EH (cell line): Measurements from ENCODE around the gene NR2E1.

Experiments used
- DNase-seq: peaks from one replicate; pipeline ENCODE4 v3.0.0-alpha.2; 2015; ENCODE audit warnings: low read depth

NR2E1 gene

DNA sequence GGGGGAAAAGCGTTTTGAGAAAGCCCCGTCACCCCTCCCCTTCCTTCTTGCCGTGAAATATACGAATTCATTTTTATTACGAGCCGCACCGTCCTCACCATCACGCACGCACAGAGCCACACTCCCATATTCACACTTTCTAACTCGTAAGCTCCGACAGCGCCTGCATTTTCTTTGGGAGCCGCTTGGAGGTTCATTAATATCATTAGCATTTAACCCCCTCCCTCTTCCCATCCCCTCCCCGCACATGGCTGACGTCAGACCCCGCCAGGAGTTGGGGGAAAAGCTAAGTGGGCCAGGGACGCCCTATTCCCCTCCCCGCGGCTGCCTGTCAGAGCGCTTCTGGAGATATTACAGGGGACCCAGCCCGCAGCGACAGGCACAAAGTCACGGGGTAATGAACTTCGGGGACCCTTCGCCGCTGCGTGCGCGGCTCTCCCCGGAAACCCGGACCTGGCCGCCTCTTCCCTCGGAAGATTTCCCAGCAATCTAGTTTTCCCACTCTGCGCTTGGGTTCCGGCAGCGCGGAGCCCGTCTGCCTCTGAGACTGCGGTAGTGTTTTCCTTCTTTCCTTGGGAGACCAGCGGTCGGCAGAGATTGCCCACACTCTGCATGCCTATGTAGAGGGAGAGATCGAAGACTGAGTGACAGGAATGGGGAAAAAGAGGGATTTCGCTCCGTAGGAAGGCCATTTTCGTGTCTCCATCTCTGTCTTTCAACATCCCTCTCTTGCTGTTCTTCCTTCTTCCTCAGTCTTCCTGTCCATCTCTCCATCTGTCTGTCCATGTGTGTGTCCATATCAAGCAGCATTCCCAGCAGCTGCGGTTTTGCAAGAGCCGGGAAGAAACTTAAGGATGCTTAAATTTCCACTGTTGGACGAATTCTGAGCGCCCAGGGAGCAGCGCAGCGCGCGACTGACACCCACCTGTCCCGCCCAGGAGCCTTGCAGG lies at the start of gene NR2E1:
Gene NR2E1, plus strand, starts transcription at position 309 of the 950 bp plus-strand sequence. CDS start 744 bp downstream, outside the sequence.
- DNase-seq = peak; percentile 11

DNA sequence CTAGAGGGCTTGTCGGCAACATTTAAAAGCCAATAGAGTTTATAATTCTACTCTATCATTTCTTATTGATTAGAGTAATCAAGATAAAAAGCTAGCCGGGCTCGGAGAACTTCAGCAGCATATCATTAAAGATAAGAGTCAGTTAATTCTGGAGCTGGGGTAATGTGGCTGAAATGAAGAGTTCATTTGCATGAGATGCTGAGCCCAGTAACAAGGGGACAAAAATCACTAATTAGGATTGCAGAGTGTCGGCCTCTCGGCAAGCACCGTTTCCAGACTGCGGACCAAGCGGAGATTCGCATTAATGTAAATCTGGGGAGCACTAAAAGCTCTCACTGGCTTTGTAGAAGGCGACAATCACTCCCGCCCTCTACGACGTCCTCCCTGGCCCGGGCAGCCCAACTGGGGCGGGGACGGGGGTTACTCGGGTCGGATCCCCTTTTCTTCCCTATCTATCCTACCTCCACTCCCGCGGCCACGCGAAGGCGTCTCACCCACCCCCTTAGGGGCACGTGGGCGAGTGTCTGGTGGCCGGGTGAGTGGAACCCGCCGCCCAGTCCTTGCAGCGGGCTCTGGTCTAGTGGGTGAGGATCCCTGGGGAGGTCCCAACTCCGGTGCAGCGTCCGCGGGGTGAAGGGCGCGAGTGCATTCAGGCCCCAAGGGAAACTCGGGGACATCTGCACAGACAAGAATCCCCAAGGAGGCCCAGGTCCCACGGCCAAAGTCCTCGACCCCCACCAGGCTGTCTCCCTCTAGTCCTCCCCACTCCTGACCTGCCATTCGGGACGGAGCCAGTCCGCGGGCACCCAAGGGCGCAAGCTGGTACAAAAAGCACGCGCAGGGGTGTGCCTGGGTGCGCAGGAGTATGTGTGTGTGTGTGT lies 49.0 kb upstream of the NR2E1 start:
- no peak for DNase-seq

DNA sequence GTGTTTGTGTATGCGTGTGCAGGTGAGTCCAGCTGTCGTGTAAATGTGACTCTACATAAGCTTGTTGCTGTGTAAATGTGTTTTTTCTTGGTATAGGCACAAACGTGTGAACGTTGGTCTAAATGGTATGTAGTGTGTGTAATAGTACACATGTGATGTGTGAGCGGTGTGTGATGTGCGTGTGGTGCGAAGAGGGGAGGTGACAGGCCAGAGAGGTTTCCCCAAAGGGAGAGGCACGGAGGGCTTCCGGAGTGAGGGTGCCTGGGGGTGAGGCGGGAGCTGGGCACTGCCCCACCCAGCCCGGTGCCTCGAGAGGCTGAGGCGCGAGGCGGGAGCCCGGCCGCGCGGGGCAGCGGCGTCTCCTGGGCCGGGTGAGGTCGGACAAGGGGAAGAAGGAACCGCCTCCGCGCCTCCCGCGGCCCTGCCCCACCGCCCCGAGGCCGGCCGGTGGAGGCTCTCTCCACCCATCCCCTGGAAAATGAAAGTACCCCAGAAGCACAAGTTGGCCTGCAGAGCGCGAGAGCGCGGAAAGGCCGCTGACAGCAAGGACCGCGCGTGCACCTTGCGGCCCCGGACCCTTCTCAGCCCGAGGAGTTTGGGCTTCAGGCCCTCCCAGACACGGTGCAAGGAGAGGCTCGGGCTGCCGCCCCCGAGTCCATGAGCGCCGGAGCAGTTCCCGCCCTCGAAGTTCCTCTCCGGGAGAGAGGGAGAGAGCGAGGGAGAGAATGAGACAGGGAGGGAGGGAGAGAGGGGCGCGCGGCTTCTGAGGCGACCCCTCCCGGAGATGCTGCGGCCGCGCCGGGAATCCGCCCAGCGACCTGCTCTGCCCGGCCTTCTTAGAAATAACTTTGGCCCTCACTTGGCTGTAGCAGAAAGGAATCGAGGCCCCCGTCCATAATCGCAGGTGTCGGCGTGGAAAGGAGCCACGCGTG lies 48.1 kb upstream of the NR2E1 start:
- DNase-seq = peak; percentile 45

DNA sequence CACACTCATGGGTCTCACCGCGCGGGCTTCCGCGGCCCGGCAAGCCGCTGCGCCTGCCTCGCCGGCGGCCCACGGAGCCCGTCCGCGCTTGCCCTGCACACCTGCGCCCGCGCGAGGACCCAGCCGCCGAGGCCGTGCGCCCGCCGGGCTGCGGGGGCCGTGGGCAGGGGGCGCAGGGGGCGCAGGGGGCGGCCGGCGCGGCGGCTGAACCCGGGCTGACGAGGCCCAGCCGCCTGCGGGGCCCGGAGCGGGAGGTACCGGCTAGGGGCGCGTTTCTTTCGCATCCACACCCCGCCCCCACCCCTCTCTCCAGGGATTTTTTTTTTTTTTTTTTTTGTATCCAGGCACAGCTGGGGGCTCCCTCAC lies 47.5 kb upstream of the NR2E1 start:
- DNase-seq = no peak

DNA sequence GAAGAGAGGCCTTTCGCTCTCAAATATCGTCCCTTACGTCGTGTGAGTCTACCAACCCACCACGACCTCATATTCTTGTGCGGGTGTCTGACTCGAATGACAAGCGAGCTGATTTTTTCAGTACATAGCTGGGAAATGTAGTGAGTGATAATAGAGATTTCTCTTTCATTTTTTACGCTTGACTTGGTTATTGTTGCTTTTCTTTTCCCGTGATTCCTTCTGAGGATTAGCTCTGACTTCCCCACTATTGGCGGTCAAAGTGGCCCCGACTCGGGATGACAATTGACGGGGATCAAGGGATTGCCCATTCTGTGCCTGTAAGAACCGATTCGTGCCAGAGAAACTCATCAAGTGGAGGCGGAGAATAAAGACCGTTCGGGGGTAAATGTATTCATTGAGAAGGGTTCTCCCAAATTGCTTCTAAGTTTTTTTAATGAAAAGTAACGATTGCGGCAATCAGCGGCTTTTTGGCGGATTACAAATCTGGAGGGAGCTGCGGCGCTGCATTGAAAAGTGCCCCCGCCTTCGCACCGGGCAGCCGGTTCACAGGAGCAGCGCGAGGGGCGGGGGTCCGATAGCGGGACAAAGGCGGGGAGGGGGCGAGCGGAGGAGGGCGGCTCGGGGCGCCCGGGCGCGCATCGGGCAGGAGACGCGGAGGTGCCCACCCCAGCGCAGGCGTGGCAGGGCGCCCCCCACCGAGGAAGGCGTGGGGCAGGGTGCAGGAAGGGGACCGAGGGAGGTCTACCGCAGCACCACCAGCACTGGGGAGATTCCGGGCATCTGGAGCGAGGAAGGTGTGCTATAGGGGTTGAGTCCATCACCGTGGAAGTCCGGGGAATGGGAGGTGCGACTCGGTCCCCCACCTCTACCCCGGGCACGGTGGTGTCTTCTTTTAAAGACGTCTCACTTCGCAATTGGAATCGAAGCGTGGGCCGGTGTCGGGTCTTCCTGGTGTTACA lies 46.7 kb upstream of the NR2E1 start:
- DNase-seq = peak; percentile 15

DNA sequence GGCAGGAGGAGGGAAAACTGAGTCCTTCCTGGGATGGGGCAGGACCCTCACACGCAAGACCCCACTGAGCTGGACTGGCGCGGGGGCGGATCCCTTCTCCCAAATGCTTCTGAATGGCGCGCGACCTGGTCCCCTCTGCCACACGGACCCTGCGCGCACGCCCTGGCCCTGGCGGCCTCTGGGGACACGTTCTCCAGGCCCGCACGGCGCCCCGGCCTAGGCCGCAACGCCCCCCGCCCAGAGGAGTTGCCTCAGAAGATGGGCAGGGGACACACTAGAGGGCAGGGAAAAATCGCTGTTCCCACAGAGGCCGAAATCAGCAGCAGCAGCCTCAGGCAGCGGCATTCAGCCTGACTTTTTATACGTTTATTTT lies 46.1 kb upstream of the NR2E1 start:
- no peak for DNase-seq

DNA sequence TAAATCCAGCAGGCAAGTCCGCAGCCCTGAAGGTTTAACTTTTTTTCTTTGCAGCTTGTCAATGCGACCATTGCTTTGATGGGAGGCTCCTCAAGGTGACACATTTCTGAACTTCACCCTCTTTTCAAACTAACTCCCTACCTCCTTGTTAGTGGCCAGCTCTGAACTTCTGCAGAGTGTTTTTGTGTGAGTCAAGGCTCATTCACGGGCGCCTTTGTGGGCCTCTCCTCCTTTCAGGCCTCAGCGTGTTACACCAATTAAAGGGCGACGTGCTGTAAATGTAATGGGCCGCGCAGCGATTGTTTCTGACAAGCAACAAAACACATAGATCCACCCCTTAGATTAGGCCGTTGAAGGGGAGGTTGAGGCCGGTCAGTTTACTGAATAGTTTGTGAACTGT lies 45.5 kb upstream of the NR2E1 start:
- no peak for DNase-seq

DNA sequence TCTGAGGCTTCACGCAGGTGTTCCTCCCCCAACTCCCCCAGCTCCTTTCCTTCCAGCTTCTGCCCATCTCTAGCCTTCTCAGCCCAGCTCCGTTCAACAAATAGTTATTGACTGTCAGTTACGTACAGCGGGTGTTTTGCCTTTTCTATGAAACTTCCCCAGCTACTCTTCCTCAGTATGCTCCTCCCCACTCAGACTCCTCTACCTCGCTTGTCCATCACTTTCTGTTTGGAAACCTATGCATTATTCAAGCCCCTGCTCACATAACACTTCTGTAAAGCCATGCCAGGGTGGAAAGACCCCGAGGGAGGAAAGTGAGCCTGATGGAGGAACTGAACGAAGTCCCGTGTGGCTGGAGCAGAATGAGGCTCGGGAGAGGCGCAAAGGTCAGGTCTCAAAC lies 44.2 kb upstream of the NR2E1 start:
- DNase-seq = no peak

DNA sequence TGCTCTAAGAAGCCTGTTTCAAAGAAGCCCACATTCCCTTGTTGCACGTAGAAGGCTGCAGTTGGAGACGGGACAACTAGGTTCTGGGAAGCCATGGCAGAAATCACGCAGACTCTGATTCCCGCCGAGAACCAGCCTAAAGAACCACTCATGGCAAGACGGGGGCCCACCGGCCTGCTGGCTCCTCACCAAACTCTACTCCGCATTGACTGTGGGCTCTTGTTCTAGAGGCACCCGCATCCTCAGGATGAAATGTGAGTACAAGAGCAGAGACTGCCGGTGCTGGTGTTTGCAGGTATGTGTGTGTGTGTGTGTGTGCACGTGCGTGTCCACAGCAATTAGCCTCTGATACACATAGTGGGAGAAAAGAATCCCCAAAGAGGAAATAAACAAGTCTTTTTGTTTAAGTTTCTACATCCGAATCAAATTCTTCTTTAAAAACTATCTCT lies 42.3 kb upstream of the NR2E1 start:
- no peak for DNase-seq

DNA sequence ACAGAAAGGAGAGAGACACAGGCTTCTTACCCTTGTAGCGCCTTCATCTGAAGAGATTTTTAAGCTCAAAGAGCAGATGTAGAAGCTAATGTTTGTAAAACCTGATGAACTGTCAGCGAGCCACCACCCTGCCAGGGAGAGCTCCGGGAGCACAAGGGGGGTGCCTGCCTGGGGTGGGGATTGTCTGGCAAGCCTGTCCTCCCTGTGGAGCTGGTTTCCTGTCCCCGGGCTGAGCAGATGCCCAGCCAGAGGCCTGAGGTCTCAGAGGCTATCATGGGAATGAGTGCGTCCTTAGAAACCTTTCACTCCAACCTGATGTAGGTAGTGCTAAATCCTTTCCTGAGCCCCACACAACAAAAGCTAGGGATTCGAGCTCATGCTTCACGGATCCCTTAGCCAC lies 41.9 kb upstream of the NR2E1 start:
- no peak for DNase-seq

DNA sequence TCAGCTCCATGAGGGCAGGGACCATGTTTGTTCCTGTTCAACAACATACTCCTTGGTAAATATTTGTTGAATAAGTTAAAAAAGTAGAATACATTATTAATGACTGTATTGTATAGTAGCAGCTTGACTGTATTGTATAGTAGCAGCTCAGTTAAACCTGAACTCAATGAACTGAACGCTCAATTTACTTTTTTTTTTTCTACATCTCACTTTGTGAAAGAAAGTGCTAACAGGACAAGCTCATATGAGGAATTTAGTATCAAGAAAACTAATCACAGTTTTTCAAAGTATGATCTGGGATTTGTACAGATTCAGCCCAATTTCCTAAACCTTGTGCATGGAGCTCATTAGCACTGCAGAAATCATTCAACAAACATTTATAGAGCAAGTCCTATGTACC lies 38.8 kb upstream of the NR2E1 start:
- no peak for DNase-seq

DNA sequence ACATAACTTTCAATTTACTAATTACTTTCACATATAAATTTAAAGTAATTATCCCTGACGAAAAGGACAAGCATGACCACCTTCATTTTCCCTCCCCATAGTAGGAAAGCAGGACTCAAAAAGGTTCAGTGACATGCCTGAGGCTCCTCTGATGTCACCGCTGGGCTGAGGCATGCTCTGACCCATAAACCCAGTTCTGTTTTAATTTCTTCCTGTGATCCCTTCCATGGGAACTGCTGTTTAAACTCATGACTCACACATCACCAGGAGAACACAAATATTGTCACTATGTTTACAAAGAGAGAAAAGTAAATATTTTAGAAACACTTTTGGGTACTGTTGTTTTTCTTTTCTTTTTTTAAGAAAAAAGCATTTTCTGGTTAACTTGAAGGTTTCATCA lies 38.0 kb upstream of the NR2E1 start:
- DNase-seq = peak; percentile 38

DNA sequence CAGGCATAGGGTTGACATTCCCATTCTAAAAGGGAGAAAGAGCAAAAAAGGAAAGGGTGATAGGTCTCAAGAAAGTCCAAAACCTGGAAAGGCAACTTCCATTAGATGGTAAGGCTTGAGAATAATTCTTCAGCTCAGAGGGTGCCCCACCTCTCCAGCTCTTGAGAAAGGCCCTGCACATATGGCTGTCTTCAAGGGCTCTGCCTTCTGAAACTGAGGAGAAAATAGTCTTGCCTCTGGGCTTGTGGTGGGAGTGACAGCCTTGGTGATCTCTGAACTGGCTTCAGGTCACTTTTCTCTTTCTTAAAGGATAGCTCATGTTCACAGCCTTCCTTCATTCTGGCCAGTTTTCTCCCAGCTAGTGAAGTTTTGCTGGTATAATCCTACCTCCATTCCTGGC lies 35.6 kb upstream of the NR2E1 start:
- DNase-seq = no peak

DNA sequence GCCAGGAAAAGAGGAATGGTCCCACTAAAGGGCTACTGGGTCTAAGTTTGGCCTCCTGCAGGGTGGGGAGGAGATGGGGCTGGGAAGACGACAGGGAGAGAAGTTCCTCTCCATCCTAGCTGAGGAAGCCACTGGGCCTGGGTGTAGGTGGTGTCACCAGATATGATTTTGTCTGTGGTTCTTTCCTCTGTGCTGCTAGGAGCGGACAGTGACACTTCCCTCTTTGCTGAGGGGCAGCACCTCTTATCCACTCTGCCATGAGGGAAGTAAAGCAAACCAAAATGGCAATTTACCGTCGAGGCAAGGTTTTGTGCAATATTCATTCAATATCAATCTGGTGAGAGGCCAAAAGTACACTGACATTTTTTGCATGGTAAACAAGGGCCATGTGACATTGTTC lies 33.0 kb upstream of the NR2E1 start:
- no peak for DNase-seq

DNA sequence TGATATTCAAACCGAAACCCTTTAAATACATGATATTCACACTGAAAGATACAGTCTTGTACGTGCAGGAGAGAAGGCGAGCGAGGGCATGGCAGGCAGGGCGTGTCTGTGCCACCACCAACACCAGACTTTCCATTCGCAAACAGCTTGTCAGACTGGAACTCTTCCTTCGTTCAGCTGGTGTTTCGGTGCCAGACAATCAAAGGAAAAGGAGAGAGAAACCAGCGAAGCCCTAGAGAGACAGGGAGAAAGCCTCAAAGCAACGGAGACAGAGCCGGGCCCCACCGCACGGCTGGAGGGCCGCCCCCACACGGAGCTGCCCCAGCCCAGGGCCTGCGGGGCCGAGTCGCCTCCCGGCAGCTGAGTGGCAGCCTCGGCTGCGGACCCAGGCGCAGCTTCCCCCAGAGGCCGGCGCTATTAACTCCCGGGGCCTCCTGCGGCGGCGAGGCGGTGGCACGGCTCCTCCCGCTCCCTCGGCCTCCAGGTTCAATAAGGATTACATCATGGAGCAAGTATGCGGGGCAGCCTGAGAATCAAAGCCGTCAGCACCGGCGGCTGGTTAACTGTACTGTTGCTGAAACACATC lies 32.1 kb upstream of the NR2E1 start:
- peak; percentile 81 for DNase-seq

DNA sequence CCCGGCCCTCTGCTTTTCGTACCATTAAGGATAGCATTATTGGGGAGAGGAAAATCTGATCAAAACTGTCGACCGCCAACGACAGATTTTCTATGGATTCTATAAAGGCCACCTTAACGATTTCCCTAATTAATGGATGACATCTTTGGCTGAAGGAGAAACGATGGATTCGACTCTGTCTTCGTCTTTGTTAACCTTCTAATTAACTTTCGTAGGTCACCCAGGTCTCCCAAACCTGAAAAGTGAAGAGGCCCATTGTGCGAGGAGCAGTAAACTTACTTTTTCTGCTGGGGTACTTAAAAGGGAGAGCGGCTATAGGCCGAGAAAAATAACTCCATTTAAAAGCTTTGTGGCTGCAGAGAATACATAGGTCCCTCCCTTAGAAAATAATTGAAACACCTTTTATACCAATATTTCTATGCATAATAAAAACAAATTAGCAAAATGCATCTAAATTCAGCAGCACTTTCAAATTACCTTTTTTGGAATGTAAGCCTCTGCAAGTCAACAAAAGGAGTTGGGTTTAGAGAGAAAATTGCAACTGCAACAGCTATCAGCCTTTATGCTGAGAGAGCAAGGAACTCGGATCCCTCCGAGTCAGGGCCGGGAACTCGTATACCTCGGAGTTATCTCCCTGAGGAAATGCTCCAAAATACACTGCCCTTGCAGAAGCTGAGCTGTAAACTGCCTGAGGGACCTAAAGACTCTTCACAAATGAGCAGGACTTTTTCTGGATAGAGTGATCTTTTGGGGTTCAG lies 31.4 kb upstream of the NR2E1 start:
- DNase-seq = no peak

DNA sequence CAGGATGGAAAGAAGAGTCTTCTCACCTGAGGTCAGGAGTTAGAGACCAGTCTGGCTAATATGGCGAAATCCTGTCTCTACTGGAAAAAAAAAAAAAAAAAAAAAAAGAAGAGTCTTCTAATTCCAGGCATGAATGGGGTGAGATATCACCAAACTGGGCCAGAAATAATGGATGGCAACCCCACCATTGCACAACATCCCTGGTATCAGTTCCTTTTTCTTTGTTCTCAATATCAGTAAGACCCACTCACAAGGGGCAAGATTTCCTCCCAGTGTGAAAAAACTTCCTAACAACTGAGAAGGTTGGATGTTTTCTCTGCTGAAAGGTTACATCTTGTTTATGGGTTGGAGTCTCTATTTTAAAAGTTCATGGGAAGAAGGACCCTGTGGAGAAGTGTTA lies 23.6 kb upstream of the NR2E1 start:
- DNase-seq = no peak

DNA sequence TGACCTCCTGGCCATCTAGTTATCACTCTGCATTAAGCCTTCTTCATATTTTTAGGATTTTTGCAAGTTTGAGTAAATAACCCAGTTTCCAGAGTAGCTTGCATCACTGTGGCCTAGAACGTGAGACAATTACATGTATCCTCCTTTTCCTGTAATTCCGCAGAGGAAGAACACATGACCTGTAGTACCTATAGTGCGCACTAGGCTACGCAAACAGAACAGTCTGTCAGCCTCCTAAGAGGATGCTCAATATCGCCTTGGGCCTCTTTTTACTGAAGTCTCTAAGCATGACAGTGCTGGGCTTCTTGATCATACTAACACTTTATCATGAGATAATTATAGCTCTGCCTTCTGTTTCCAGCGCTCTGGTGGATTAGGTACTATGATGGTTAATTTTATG lies 20.2 kb upstream of the NR2E1 start:
- no peak for DNase-seq

DNA sequence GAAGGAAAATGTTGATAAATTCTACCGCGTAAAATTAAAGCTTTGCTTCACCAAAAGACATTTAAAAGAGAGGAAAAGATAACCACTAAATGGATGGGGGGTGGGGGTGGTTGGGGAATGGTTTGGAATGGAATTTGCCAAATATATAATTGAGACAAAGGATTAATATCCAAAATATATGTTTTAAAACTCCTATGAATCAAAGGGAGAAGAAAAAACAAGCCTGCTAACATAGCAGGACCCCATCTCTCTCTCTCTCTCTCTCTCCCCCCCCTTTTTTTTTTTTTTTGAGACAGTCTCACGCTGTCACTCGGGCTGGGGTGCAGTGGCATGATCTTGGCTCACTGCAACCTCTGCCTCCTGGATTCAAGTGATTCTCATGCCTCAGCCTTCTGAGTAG lies 13.4 kb upstream of the NR2E1 start:
- no peak for DNase-seq
